GM12874 (cell line): ENCODE measurements around the gene MCTP1.

ENCODE experiments used
- CTCF ChIP-seq: IDR thresholded peaks from 2 replicates; pipeline ENCODE4 v1.5.1; 2011; ENCODE audit warnings: low read depth, mild to moderate bottlenecking, control low read depth, low read length, moderate library complexity; ENCODE audit not compliant: insufficient read depth

MCTP1 gene

GRCh38 chr5:94670726-94671125 lies 614.2 kb downstream of the MCTP1 start:
- TF ChIP-seq CTCF, result no peak

GRCh38 chr5:94667937-94668336 lies 617.0 kb downstream of the MCTP1 start:
- TF ChIP-seq CTCF, result no peak

- no peak for TF ChIP-seq CTCF
Measured at GRCh38 chr5:94661086-94661485, 623.8 kb downstream of the MCTP1 start.

GRCh38 chr5:94660506-94660905 lies 624.4 kb downstream of the MCTP1 start:
- no peak for TF ChIP-seq CTCF

- no peak for TF ChIP-seq CTCF
Measured at GRCh38 chr5:94658272-94658671, 626.6 kb downstream of the MCTP1 start.
